Omental fat pad (tissue), 4 donors: Measurements from ENCODE around the gene PACRG. TPM values are rescaled to one million over a fixed set of nuclear protein-coding genes. Genes with fewer than 3 reads are reported as not detected.

Experiments used
- ATAC-seq: fragments of 150-250 bp; one replicate; pipeline ENCODE4 v1.9.1; 2016; ENCODE audit warnings: mild to moderate bottlenecking, moderate library complexity; ENCODE audit not compliant: low FRiP score
- DNase-seq: peaks from one replicate; pipeline ENCODE4 v3.0.0-alpha.2; 2019; ENCODE audit warnings: low spot score
- total RNA-seq, 4 donors: library from RNA; depleted of rRNA; stranded (reverse); fragments of >200 nt; gene quantifications; one replicate each; pipeline ENCODE4 v1.1.0, GENCODE V29; 2016
- TF ChIP-seq, protein P1 (sequence below), 3 donors: fragments of 450-650 bp; IDR thresholded peaks; one replicate each; pipeline ENCODE4 v1.5.1; 2016 to 2017; ENCODE audit warnings: antibody characterized with exemption in 3 of 3, mild to moderate bottlenecking in 3 of 3, moderate library complexity in 2 of 3

The PACRG gene
- total RNA-seq, 4 donors from 2014 or later: 0.48 to 2.5 (median 1.3) TPM; not detected in 1

DNA sequence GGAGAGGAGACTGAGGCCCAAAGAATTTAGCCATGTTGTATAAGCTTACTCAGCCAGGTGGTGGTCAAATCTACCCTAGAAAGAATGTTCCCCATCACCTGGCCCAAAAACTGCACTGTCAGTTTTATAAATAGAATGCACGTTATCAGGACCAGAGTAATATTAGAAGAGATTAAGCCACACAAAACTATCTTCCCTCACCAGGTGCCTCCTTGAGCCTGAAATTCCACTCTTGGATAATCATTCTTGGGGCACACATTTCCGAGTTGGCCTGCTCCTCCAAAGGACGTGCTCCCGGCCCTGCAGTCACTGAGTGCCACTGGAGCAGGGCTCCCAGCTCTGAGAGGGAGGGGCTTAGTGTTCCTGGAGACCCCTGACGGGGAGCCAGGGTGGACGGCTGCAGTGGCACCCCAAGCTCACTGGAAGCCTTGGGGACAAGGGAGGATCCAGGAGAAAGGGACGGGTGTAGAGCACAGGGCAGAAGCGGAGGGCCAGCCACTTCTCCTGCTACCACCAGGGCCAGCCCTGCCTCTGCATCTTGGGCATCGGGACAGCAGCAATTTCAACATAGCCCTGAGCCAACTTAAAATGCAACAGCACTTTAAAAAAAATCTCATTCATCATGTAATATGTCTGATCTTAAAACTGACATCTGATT lies 525.9 kb downstream of the PACRG start:
- ATAC-seq: no peak
- DNase-seq: no peak
- TF ChIP-seq, protein P1, sequence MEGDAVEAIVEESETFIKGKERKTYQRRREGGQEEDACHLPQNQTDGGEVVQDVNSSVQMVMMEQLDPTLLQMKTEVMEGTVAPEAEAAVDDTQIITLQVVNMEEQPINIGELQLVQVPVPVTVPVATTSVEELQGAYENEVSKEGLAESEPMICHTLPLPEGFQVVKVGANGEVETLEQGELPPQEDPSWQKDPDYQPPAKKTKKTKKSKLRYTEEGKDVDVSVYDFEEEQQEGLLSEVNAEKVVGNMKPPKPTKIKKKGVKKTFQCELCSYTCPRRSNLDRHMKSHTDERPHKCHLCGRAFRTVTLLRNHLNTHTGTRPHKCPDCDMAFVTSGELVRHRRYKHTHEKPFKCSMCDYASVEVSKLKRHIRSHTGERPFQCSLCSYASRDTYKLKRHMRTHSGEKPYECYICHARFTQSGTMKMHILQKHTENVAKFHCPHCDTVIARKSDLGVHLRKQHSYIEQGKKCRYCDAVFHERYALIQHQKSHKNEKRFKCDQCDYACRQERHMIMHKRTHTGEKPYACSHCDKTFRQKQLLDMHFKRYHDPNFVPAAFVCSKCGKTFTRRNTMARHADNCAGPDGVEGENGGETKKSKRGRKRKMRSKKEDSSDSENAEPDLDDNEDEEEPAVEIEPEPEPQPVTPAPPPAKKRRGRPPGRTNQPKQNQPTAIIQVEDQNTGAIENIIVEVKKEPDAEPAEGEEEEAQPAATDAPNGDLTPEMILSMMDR (IDR thresholded peaks at IDR 0.05): no peak

DNA sequence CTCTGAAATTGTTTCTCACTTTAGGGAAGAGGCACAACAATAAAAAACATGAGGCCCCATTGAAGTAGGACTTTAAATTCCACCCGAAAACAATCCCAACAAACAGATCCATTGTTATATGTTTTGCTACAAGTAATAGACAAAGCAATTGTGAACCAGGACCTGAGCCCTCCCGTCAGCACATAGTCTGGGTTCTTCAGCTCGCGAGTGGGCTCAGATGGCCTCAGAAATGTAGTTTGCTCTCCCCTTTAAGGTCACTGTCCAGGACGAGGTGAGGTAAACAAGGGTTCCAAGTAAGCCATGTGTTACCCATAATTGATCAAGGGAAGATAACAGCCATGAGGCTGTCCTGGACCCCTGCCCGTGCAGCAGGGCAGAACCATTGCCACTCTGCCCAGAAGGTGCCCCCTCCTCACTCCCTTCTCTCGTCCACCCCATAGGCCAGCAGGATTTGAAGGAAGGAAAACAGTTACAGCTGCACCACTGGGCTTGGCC lies 526.6 kb downstream of the PACRG start:
- TF ChIP-seq, protein P1 (IDR thresholded peaks at IDR 0.05): no peak
- no peak for DNase-seq
- no peak for ATAC-seq

DNA sequence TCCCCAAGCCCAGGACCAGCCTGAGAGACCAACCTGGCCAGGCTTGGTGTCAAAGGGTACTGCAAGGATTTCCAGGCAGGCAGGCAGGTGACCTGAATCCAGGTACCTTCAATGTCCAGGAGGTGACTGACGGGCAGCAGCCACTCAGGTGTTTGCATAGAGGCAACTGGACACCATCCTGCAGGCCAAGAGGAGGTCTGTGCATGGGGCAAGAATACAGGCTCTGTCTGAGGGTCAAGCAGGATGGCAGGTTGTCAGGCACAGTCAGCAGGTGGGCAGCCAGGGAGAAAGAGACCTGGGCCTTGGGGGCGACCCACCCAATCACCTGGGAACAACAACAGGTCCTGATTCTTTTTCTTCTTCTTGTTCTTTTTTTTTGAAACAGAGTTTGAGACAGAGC lies 527.5 kb downstream of the PACRG start:
- DNase-seq (no peak), ATAC-seq (no peak)
- TF ChIP-seq, protein P1 (IDR thresholded peaks at IDR 0.05): no peak

DNA sequence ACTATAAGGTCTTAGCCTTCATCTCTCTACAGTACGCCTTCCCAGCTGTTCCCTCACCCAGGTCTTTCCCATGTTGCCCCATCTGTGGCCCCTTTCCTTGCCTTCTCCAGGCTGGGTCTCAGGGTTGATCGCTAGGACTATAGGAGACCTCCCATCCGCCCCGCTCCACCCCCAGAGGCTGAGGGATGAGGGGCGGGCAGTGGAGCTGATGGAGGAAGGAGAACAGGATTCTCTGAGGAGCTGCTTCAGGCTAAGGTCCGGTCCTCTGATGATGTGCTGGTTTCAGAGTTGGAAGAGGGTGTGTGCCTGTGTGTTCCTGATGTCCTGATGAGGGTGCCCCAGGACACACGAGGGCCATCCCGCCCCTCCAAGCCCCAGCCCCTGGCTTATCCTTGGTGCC lies 531.9 kb downstream of the PACRG start:
- ATAC-seq: no peak
- DNase-seq: no peak
- TF ChIP-seq, protein P1 (IDR thresholded peaks at IDR 0.05): no peak

DNA sequence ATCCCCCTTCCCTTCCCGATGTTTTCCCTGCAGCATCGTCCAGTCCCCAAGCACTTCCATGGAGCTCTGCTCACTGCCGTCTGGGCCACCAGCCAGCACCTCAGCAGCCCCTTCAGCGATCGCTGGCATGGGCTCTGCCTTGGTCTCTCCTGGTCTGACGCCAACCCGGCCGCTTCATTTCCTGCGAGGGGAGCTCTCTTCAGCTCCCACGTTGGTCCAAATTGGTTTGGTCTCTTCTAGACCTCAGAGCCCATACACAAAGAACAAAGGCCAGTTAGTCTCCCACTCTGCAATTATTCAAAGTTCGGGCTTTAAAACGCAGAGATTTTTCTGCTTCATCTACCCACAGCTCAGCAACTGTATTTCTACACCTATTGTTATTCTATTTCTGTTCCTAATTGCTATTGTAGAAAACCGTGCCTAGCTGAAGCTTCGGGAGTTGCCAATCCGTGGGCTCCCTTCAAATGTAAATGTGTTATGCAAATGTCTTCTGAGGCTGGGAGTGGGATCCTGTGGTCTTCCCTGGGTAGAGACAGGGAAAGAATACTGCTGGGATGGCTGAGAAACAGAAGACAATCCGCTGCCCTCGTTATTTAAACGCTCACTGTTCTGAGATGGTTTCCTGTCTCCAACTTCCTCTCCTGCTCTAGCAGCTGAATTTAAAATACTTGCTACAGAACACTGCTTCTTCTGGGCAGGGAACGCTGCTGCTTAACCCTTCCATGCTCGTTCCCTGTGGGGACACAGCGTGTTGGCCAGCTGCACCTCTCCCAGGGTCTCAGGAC lies 532.5 kb downstream of the PACRG start:
- TF ChIP-seq, protein P1 (IDR thresholded peaks at IDR 0.05): no peak
- no peak for DNase-seq
- ATAC-seq: no peak

DNA sequence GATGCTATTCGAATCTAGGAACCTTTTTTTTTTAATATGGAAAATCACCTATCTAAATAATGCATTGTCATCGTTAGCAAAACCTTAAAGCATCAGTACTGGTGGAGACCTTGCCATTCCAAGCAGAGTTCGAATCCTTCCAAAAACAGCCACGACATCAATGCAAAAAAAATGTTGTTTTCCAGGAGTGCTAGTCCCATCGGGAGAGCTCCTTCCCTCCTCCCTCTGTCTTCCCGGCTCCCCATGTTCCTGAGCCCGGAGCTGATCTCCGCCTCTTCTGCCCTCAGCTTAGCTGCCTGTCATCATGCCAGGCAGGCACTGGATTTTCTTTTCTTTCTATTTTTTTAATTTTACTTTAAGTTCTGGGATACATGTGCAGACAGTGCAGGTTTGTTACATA lies 533.1 kb downstream of the PACRG start:
- no peak for ATAC-seq
- TF ChIP-seq, protein P1 (IDR thresholded peaks at IDR 0.05): no peak
- no peak for DNase-seq
